Ectodermal cell (in vitro differentiated cells): ENCODE data around the gene LANCL1.
"Not testable (repeated sequence)": the region's sequence is repeated elsewhere in the genome, so short reads cannot be mapped to it uniquely, and the experiment has no call there.

Experiments
- H3K27ac ChIP-seq: 2 replicates; pipeline ENCODE4 v1.7.0; 2013; ENCODE audit warnings: mild to moderate bottlenecking, low read depth, low read length; ENCODE audit not compliant: insufficient read depth, poor library complexity, severe bottlenecking
- H3K27me3 ChIP-seq: 2 replicates; pipeline ENCODE4 v1.7.0; 2013; ENCODE audit warnings: mild to moderate bottlenecking, low read length; ENCODE audit not compliant: insufficient read depth, control insufficient read depth, poor library complexity, severe bottlenecking
- H3K36me3 ChIP-seq: one replicate; pipeline ENCODE4 v1.7.0; 2013; ENCODE audit warnings: low read length; ENCODE audit not compliant: control insufficient read depth, insufficient read depth
- H3K4me1 ChIP-seq: one replicate; pipeline ENCODE4 v1.7.0; 2013; ENCODE audit warnings: low read length; ENCODE audit not compliant: control insufficient read depth, insufficient read depth
- H3K4me3 ChIP-seq: 2 replicates; pipeline ENCODE4 v1.7.0; 2013; ENCODE audit warnings: low read depth, low read length, control low read depth; ENCODE audit not compliant: insufficient read depth
- H3K9me3 ChIP-seq: 2 replicates; pipeline ENCODE4 v1.7.0; 2013; ENCODE audit warnings: mild to moderate bottlenecking, low read length, moderate library complexity; ENCODE audit not compliant: control insufficient read depth
- WGBS, 2 experiments: methylation state at CpG; one replicate each; pipeline ENCODE4 v1.1.7; 2013; ENCODE audit warnings: missing lambda C conversion rate in 2 of 2; 5-methylcytosine and 5-hydroxymethylcytosine counted together

LANCL1 gene

DNA sequence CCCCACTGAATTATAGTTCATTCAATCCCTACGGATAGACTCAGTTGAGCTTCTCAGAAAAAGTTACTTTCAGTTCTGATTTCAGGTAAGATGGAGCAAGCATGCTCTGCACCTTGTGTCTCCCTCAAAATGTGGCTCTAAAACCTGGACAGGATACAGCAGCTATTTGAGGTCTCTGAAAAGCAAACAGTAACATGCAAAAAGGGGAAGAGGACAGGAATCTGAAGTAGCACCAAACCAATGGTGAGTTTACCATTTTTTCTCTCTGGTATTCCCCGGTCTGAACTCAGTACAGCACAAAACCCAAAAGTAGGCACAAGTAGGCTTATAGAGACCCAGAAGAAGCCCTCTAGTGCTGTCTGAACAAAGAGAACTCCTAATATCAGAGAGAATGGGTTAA lies 34.1 kb downstream of the LANCL1 start:
- Histone ChIP-seq H3K4me3 (no peak overlapping the region), H3K27me3 (no peaks in the 10 kb centered on the region), H3K36me3 (peaks cover 7% of the 10 kb centered on the region), H3K9me3 (no peaks in the 10 kb centered on the region), H3K4me1 (no peaks in the 10 kb centered on the region), H3K27ac (no peak overlapping the region)
- 85 to 91% methylated on average over 2 of the region's 2 CpGs for WGBS, 2 experiments

DNA sequence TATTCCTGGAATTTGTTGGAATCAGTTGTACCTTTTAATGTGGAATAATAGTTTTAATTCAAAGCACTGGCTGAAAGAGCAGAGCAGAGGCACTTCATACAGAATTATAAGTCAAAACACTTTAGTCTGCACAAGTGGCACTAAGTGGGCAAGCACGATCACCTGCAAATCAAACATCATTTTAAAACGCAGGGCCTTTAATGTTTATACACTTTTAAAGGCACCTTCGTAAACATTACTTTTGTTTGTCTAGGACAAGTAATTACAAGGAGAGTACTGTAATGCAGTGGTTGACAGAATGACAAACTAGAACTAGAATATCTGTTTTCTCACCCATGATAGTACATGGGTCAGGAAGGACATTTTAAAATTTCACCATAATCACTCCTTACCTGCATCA lies 36.4 kb downstream of the LANCL1 start:
- Histone ChIP-seq H3K27ac (no peak overlapping the region), H3K4me3 (no peak overlapping the region), H3K9me3 (no peaks in the 10 kb centered on the region), H3K36me3 (peaks cover 15% of the 10 kb centered on the region), H3K4me1 (no peaks in the 10 kb centered on the region), H3K27me3 (no peaks in the 10 kb centered on the region)
- 95 to 99% methylated on average over 2 to 3 of the region's 3 CpGs for WGBS, 2 experiments

DNA sequence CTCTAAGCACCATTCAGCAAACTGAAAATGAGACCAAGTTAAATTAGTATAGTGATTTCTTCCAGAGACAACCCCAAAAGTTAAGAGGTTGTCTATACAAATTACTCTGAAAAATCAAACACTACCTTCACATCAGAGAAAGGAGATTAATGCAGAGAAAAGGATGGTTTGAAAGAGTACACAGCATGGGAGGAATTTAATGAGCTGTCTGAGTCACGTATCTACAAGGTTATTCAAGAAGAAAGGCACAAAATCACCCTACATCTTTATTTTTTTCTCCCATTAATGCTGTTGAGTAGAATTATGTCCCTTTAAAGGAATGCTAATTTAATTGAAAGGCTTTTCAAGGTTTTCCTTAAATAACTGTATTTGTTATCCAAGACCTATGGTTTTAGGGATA lies 41.1 kb downstream of the LANCL1 start:
- WGBS, 2 experiments = 100% methylated on average over 1 of the region's 1 CpG; no CpG with 5 or more reads in 1 of the 2 experiments
- H3K9me3 ChIP-seq = no peaks in the 10 kb centered on the region
- H3K4me3 ChIP-seq = no peak overlapping the region
- no peak overlapping the region for H3K27ac ChIP-seq
- peaks cover 33% of the 10 kb centered on the region for H3K36me3 ChIP-seq
- no peaks in the 10 kb centered on the region for H3K4me1 ChIP-seq
- no peaks in the 10 kb centered on the region for H3K27me3 ChIP-seq

DNA sequence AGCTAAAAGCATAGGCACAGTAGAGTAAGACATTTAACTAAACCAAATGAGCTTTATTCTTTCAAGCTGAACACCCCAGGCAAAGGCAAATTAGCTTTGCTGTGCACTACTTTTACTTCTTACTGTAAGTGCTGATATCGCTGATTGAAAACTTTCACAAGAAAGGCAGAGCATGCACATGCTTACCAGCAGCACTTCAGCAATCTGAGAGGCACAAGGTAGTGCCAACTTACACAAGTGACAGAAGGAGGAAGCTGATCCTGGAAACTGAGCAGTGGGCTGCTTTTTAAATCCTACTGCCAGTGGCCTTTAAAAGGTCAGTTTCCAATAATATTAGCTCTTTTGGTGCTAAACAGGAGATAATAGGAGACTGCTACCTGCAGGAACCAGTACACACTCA lies 43.9 kb downstream of the LANCL1 start:
- Histone ChIP-seq H3K4me1 (no peaks in the 10 kb centered on the region), H3K36me3 (peaks cover 32% of the 10 kb centered on the region), H3K27me3 (no peaks in the 10 kb centered on the region), H3K9me3 (no peaks in the 10 kb centered on the region), H3K27ac (no peak overlapping the region), H3K4me3 (no peak overlapping the region)
- 90 to 100% methylated on average over 1 of the region's 1 CpG for WGBS, 2 experiments

DNA sequence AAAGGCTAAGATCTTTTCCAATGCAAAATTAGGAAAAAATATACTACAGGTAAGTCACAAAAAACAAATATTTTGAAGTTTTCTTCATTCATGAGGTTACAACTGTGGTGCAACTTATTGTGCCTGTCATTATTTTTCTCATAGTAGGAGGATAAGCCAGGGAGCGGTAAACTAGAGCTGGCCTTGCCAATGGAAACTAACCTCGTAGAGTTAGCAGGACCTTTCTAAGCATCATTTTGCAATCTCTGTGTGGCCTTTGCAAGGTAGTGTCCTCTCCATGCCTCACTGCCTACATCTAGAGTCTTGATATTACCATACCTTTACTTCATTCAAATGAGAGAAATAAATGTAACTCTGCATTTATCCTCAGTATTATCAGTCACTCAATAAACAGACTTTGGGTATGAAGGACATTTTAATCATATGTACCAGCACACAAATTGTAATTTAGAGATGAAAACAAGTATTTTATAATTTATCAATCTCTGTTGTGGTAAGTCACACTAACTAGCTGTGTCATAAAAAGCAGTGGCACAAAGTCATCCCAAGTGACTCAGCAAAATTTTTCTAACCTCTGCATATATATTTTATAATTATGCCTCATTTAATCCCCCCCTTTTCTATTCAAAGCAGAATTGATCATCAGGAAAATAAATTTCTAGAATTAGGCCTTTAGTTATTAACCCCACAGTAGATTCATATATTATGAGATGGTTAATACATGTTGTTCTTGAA lies 47.0 kb downstream of the LANCL1 start:
- Histone ChIP-seq H3K9me3 (no peaks in the 10 kb centered on the region), H3K4me1 (no peaks in the 10 kb centered on the region), H3K4me3 (no peak overlapping the region), H3K27ac (no peak overlapping the region), H3K27me3 (no peaks in the 10 kb centered on the region), H3K36me3 (peaks cover 19% of the 10 kb centered on the region)
- 87 to 95% methylated on average over 2 of the region's 2 CpGs for WGBS, 2 experiments

DNA sequence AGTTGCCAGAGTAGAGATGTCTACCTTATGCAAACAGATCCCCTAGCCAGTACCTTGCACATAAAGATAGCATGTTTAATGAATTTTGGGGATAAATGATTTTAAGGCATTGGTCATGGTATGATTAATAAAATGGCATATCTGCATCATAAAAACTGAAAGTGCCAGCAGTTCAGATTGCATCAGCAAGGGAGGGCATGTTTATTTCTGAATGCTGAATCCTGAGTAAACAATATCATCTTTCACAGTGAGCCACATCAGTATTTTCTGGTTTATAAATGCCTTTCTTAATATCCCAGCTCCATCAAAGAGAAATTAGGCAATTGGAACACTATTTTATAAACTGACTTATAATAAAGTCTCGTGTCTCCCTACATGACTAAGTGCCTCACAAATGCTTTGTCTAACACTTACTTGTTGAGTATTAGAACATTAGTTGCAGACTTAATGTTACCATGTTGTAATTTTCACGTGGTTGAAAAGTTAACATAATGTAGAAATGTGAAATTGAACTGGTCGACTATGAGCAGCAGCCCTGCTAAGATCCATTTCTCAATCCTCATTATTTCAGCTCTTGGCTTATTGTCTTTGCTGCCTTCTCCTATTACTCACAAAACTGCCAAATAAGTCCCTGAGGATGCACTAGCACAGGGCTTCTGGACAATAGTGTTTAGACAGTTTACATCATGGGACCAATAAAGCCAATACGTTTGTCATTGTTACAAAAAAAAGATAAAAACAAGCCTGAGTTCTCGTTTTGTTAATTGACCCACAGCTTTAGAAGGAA lies 48.0 kb downstream of the LANCL1 start:
- 94 to 95% methylated on average over 4 to 5 of the region's 5 CpGs for WGBS, 2 experiments
- Histone ChIP-seq H3K4me1 (no peaks in the 10 kb centered on the region), H3K4me3 (no peak overlapping the region), H3K27me3 (no peaks in the 10 kb centered on the region), H3K9me3 (no peaks in the 10 kb centered on the region), H3K36me3 (peaks cover 15% of the 10 kb centered on the region), H3K27ac (no peak overlapping the region)

DNA sequence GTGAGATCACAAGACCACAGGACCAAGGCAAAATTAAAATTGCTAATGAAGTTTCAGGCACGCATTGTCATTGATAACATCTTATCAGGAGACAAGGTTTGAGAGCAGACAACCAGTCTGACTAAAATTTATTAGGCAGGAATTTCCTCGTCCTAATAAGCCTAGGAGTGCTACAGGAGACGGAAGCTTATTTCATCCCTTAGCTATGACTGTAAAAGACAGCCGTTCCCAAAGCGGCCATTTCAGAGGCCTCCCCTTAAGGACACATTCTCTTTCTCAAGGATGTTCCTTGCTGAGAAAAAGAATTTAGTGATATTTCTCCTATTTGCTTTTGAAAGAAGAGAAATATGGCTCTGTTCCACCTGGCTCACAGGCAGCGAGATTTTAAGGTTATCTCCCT lies 49.2 kb downstream of the LANCL1 start:
- not testable (repeated sequence) for H3K4me3 ChIP-seq, H3K4me1 ChIP-seq, H3K9me3 ChIP-seq, H3K27me3 ChIP-seq, H3K27ac ChIP-seq
- 94 to 96% methylated on average over 6 of the region's 6 CpGs for WGBS, 2 experiments
- peaks cover 15% of the 10 kb centered on the region for H3K36me3 ChIP-seq

DNA sequence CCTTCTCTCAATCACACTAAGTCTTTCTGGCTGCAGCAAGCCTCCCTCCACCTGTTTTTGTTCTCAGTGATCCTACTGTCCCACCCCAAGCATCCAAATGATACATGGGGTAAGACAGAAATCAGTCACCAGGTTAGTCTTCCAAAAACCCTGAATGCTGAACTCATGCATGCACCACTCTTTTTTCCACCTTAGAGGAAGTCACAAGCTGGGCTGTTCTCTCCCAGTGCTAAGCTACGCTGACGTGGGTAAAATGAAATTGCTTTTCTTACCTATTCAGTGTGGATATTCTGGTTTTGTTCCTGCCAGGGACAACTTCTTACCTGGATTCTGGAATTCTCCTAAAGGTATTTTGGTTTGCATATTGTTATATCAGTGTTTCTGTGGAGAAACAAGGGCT lies 54.2 kb downstream of the LANCL1 start:
- H3K27ac ChIP-seq = no peak overlapping the region
- no peaks in the 10 kb centered on the region for H3K36me3 ChIP-seq
- 92 to 100% methylated on average over 2 of the region's 2 CpGs for WGBS, 2 experiments
- no peak overlapping the region for H3K4me3 ChIP-seq
- H3K9me3 ChIP-seq = no peaks in the 10 kb centered on the region
- peaks cover 7% of the 10 kb centered on the region for H3K4me1 ChIP-seq
- no peaks in the 10 kb centered on the region for H3K27me3 ChIP-seq

DNA sequence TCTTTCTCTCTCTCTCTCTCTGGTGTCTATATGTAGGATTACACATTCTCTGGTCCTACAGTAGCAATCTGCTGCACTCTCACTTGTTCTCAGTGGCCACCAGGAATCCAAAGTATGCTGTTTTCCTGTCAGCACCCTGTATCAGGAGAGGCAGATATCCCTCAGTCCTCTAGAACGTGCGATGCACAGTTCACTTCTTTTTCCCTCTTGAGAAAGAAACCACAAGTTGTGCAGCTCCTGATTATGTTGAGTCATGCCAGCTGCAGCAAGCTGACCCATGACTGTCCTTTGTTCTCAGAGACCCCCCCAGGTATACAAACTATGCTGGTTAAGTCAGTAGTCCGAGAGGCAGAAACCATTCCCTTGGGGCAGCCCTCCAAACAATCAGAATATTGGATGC lies 54.6 kb downstream of the LANCL1 start:
- Histone ChIP-seq H3K4me3 (no peak overlapping the region), H3K27ac (no peak overlapping the region)
- 81 to 90% methylated on average over 3 of the region's 3 CpGs for WGBS, 2 experiments

DNA sequence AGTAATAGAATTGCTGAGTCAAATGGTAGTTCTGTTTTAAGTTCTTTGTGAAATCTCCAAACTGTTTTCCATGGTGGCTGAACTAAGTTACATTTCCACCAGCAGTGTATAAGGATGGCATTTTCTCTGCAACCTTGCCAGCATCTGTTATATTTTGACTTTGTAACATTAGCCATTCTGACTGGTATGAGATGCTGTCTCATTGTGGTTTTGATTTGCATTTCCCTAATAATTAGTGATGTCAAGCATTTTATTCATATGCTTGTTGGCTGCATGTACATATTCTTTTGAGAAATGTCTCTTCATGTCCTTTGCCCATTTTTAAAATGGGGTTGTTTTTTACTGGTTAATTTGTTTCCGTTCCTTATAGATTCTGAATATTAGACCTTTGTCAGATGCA lies 63.9 kb downstream of the LANCL1 start:
- 96 to 100% methylated on average over 1 of the region's 1 CpG for WGBS, 2 experiments

More for the DNA sequence above, 54.6 kb downstream of the LANCL1 start:
- Histone ChIP-seq H3K27me3 (no peaks in the 10 kb centered on the region), H3K36me3 (no peaks in the 10 kb centered on the region), H3K4me1 (peaks cover 7% of the 10 kb centered on the region), H3K9me3 (no peaks in the 10 kb centered on the region)

More for the DNA sequence above, 63.9 kb downstream of the LANCL1 start:
- no peak overlapping the region for H3K27ac ChIP-seq
- no peak overlapping the region for H3K4me3 ChIP-seq
- H3K36me3 ChIP-seq = no peaks in the 10 kb centered on the region
- H3K27me3 ChIP-seq = no peaks in the 10 kb centered on the region
- H3K4me1 ChIP-seq = no peaks in the 10 kb centered on the region
- no peaks in the 10 kb centered on the region for H3K9me3 ChIP-seq
